OCI-LY1 (cell line): Measurements from ENCODE around the gene KLRK1.
"Not testable (repeated sequence)": the region's sequence is repeated elsewhere in the genome, so short reads cannot be mapped to it uniquely, and the experiment has no call there.

Experiments used
- CTCF ChIP-seq: fragments of 200-600 bp; sonication (generic), shearing (Covaris generic); IDR thresholded peaks from 2 replicates; pipeline ENCODE4 v1.5.1; 2017; ENCODE audit warnings: mild to moderate bottlenecking, antibody characterized with exemption, low read length, moderate library complexity, mixed read lengths
- EZH2 ChIP-seq: fragments of 200-600 bp; sonication (generic), shearing (Covaris generic); IDR thresholded peaks from 2 replicates; pipeline ENCODE4 v1.8.0; 2017; ENCODE audit warnings: borderline replicate concordance, mixed run types, mild to moderate bottlenecking, antibody characterized with exemption, low read length, moderate library complexity, mixed read lengths

DNA sequence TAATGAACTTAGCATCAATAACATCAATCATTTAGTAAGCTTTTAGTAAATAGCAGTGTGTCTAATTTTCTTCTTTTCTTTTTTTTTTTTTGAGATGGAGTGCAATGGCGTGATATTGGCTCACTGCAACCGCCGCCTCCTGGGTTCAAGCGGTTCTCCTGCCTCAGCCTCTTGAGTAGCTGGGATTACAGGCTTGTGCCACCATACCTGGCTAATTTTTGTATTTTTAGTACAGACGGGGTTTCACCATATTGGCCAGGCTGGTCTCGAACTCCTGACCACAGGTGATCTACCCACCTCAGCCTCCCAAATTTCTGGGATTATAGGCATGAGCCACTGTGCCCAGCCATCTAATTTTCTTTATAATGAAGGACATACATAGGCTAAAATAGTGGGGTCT lies 2.3 kb downstream of the KLRK1 start:
- not testable (repeated sequence) for TF ChIP-seq CTCF, EZH2
